Measurements from ENCODE around the gene RPA1.
A peak's percentile ranks its signal among the peaks of the same experiment; 100 is the strongest.
"Not testable (repeated sequence)": the region's sequence is repeated elsewhere in the genome, so short reads cannot be mapped to it uniquely, and the experiment has no call there.

The RPA1 gene

GRCh38 chr17:1829592-1830257 is at the start of gene RPA1, which contains the start of gene SMYD4:
TSS of gene RPA1 (plus strand) at chr17:1830005. CDS start at chr17:1830094, 89 bp downstream.
TSS of gene SMYD4 (minus strand) at chr17:1829902. CDS start at chr17:1827994, 1,908 bp downstream.
- peak; percentile 88 for DNase-seq (ENCODE audit: low read depth)

GRCh38 chr17:1782171-1782567 is 47.6 kb upstream of the RPA1 start:
- no peak for DNase-seq (ENCODE audit: low read depth)

DNA sequence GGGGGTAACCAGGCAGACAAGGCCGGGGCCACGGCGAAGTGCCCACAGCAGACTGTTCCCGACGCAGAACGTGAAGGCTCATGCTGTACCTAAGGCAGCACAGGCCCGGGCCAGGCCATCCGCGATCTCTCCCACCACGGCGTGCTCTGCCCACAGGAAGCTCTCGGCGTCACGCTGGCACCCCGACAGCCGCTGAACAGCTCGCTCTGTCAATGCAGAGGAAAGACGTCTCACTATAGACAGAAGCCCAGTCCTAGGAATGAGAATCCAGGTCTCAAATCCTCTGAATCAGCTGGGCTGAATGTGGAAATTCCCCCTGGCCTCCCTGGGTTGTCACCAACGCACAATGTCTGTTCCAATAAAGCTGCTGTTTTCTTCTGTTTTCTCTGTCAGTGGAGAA is 46.5 kb upstream of the RPA1 start:
- DNase-seq (ENCODE audit: low read depth), result no peak

DNA sequence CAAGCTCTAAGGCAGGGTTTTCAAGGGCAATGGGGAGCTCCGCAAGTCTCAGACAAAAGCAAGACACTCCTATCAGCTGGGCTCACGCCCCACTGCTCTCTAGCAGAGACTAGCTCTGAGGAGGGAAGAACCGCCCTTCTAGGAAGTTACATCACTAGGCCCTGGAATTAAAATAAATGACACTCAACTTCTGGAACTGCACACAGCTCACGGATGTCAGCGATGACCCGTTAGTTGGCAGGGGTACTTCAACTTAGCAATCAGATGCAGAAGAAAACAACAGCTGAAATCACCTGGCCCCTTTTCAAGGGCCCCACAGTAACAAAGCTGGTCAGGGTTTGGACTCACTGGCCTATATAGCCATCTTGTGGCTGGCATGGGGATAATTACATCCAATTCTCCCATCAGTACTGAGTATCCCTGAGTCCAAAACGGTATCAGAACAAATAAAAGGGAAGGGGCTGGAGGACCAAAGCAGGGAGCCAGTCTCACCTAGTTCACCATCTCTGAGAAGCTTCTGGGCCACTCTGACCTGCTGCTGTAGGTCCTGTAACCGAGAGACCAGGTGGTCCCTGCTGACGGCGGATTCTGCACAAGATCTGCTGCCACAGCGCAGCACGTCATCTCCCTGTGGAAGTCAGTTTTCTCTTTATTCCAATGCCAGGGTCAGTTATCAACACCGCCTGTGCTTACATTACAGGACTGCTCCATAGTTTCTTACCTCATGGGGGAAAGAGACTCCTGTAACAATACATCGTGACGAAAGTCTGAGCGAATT is 45.8 kb upstream of the RPA1 start:
- DNase-seq (ENCODE audit: low read depth), result peak; percentile 79

DNA sequence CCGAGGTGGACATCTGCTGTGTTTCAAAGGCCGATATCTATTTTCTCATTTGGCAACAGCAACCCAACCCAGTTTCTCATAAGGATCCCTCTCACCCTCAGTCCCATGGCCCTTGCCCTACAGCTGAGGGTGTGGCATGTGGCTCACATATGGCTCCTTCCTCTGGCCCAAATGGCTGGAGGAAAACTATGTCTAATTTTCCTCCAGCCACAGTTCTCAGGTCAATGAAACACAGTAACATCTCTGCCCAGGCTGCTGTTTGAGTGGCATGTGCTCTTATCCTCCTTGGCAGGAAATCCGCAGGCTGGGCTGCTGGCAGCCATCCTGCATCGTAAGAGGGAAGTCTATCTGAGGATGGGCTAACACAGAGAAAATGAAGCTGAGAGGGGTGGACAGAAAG is 43.9 kb upstream of the RPA1 start:
- no peak for DNase-seq (ENCODE audit: low read depth)

GRCh38 chr17:1786708-1787107 is 43.1 kb upstream of the RPA1 start:
- no peak for DNase-seq (ENCODE audit: low read depth)

DNA sequence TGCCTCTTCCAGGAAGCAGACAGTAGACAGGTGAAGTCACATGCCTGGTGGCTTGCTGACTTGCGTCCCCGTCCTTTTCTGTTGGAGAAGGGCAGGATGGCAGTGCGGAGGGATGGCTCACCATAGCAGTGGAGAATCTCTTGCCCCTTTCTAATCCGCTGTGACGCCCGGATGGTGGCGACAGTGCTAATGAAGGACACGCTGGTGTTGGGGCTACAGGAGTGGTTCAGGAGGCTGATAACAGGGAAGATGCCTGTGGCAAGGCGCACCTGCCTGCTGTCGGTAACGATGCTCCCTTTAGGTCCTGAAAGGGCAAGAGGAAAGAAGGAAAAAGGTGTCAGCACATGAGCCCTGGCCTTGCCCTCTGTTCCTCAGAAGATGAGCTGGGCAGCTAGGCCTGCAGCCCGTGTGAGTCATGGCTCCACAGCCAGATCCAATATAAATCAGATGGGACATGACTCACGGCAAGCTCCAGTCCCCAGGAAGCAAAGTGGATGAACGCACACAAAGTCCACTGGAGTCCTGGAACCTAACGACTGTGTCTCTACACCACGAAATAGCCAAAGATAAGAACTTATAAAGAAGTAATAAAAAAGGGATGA is 42.4 kb upstream of the RPA1 start:
- peak; percentile 96 for DNase-seq (ENCODE audit: low read depth)

DNA sequence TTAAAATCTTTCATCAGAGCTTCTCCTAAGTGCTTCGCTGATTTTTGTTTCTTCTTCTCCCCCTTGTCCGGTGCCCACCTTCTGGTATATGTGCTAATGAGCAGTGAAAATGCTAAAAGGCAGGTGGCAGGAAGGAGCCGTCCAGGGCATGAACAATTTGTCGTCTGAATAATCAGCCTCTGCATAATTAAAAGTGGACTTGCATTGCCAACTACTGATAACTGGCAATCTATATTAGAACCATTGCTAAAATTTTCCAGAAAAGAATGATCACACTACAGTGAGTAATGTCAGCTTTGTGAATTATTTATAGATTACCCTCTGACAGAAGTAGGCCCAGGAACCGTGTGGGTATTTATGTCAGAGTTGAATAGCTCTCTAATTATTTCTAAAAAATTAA is 39.9 kb upstream of the RPA1 start:
- no peak for DNase-seq (ENCODE audit: low read depth)

GRCh38 chr17:1792495-1793446 is 37.0 kb upstream of the RPA1 start:
- no peak for DNase-seq (ENCODE audit: low read depth)

- DNase-seq (ENCODE audit: low read depth), result no peak
Measured at GRCh38 chr17:1793447-1793806, 36.4 kb upstream of the RPA1 start.

DNA sequence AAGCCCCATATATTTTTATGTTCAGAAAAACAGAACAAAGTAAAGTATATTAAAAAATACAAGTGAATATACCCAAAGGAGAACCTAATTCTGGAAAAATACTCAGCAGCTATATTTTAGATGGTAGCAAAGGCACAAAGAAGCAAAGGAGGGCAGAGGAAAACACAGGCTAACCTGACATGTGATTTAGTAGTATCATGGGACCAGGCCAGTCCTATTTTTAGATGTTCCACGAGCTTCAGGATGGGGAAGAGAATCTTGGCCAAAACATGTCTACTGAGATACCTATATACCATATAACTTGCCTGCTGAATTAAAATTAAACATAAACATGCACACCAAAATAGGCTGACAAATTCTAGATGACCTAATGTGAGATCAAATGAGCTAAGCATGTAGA is 33.0 kb upstream of the RPA1 start:
- DNase-seq (ENCODE audit: low read depth), result no peak

GRCh38 chr17:1797323-1797722 is 32.5 kb upstream of the RPA1 start:
- DNase-seq (ENCODE audit: low read depth), result no peak

DNA sequence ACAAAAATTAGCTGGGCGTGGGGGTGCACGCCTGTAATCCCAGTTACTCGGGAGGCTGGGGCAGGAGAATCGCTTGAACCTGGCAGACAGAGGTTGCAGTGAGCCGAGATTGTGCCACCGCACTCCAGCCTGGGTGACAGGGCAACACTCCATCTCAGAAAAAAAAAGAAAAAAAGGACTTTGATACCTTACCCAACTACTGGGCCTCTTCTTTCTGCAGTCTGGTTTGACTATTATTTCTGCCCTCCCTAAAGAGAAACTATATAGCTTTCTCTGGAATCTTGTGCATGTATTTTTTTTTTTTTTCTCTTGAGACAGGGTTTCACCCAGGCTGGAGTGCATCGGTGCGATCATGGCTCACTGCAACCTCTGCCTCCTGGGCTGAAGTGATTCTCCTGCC is 32.0 kb upstream of the RPA1 start:
- not testable (repeated sequence) for DNase-seq (ENCODE audit: low read depth)

GRCh38 chr17:1800240-1800639 is 29.6 kb upstream of the RPA1 start:
- DNase-seq (ENCODE audit: low read depth), result no peak

DNA sequence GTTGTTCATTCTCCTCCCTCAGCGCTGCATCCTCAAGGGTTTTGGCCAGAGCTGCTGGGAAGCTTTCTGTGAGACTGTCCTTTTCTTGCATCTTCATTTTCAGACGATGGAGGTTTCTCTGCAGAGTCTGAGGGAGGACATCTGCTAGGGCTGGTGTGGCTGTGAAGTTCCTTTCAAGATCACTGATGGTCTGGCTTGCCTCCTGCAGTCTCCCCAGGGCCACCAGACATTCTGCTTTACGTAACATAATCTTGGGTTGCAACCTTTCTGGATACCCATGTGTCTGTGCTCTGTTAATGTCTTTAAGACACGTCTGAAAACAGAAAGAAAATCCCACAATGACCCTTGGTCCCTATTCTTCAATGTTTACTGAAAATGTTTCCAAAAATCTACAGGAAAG is 29.1 kb upstream of the RPA1 start:
- DNase-seq (ENCODE audit: low read depth), result no peak

GRCh38 chr17:1802429-1802828 is 27.4 kb upstream of the RPA1 start:
- DNase-seq (ENCODE audit: low read depth), result no peak

DNA sequence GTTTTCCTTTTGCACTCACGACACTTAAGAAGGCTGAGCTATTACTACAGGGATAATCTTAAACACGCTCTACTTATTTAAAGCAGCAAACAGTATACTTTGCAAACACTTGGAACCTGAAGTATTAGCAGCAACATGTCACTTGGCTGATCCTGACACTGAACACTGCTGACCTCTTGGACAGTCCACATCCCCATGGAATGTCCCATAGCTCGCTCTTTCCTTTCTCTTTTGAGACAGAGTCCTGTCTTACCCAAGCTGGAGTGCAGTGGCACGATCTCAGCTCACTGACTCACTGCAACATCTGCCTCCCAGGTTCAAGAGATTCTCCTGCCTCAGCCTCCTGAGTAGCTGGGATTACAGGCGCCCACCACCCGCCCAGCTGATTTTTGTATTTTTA is 26.5 kb upstream of the RPA1 start:
- no peak for DNase-seq (ENCODE audit: low read depth)

DNA sequence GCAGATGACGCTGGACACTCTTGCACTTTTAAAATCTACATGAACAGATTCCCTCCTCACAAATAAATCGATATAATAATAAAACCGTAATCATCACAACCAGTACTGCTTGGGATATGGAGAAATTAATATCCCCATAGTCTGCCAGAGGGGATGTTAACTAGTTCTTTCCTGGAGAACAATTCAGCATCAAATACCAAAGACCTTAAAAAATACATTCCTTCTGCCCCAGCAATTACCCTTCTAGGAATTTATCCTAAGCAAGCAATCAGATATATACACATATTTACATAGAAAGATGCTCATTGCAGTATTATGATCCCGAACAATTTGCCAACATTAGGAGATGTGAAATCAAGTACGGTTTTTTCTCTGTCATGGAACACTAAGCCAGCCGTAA is 21.9 kb upstream of the RPA1 start:
- no peak for DNase-seq (ENCODE audit: low read depth)

- DNase-seq (ENCODE audit: low read depth), result no peak
Measured at GRCh38 chr17:1808644-1809043, 21.2 kb upstream of the RPA1 start.

DNA sequence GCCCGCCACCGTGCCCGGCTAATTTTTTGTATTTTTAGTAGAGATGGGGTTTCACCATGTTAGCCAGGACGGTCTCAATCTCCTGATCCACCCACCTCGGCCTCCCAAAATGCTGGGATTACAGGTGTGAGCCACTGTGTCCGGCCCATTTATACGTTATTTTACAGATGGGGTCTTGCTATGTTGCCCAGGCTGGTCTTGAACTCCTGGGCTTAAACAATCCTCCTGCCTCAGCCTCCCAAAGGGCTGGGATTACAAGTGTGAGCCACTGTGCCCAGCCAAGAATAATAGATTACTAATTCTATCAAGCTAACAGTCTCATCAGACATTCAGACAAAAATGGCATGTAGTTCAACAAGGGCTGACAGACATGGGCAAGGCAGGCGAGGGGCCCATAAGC is 20.0 kb upstream of the RPA1 start:
- not testable (repeated sequence) for DNase-seq (ENCODE audit: low read depth)

- DNase-seq (ENCODE audit: low read depth), result no peak
Measured at GRCh38 chr17:1810450-1811103, 19.2 kb upstream of the RPA1 start.

DNA sequence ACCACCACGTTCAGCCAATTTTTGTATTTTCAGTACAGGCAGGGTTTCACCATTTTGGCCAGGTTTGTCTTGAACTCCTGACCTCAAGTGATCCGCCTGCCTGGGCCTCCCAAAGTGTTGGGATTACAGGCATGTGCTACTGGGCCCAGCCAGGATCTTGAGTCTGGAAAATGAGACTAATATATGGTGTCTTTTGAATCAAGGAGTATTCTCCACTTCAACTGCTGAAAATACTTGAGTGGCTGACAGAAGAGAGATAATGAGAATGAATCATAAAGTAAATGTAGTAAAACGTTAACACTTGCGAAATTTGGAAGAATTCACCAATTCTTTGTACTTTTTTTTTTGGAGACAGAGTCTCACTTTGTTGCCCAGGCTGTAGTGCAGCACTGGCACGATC is 16.7 kb upstream of the RPA1 start:
- peak; percentile 31 for DNase-seq (ENCODE audit: low read depth)

Measured in iris pigment epithelial cell (primary cell).